ENCODE results near the gene KDM1A. TPM values are rescaled to one million over a fixed set of nuclear protein-coding genes. Genes with fewer than 3 reads are reported as not detected.

The KDM1A gene
- total and polyA plus RNA-seq, 2 donors (not counting 3 experiments of a cell fraction or from before 2014, with no cell fraction given) = 105 to 111 TPM

- intact Hi-C loops (cut with micrococcal nuclease) (no loop called here), dilution Hi-C loops (cut with MboI; ENCODE audit: extremely low pct_ligation_motif_present, low sequenced_read_pairs) (no loop called here)
- CTCF ChIA-PET = interaction anchor here (1.0 to 7.2 kb wide), 4 partner anchors 9 to 72 kb away, joined by 3 to 36 read pairs (median 5); no protein-coding TSS in a partner anchor
- BruUV-seq (replicated peaks) = no TSS peak
- Histone ChIP-seq H3K27ac (ENCODE audit: insufficient read depth, low read depth, low read length) (no peak overlapping the region), H3K4me1 (ENCODE audit: control insufficient read depth, extremely low read depth, insufficient read depth, low read length) (peaks cover 33% of the 10 kb centered on the region), H3K27me3 (ENCODE audit: control insufficient read depth in 2 of 2, insufficient read depth in 2 of 2, low read length in 2 of 2) (no peaks in the 10 kb centered on the region), H4K20me1 (replicated peaks; ENCODE audit: control insufficient read depth, extremely low read depth, insufficient read depth, low read length) (no peaks in the 10 kb centered on the region), H3K9me1 (replicated peaks; ENCODE audit: control insufficient read depth, extremely low read depth, insufficient read depth, low read length) (no peaks in the 10 kb centered on the region), H3K4me3 (replicated peaks in 1 of 3; ENCODE audit: insufficient read depth in 1 of 3, low read depth in 1 of 3, low read length in 3 of 3) (no peak overlapping the region), H2AFZ (ENCODE audit: low read depth, low read length) (no peak overlapping the region), H3K4me2 (ENCODE audit: insufficient read depth, low read length) (no peak overlapping the region), H3K9me3 (replicated peaks; ENCODE audit: control insufficient read depth, insufficient read depth, low read length) (no peaks in the 10 kb centered on the region), H3K9ac (replicated peaks; ENCODE audit: extremely low read depth, insufficient read depth, low read length) (no peak overlapping the region), H3K36me3 (ENCODE audit: control insufficient read depth in 2 of 2, extremely low read depth in 1 of 2, insufficient read depth in 2 of 2, low read length in 2 of 2) (peaks cover 3 to 10% of the 10 kb centered on the region in 2 experiments), H3K79me2 (ENCODE audit: control insufficient read depth, insufficient read depth, low read length) (peaks cover 92% of the 10 kb centered on the region)
- FAIRE-seq (no peak), DNase-seq (ENCODE audit: low read depth, low spot score) (no peak)
- POLR2A ChIA-PET = interaction anchor here (0.6 to 1.2 kb wide), 4 partner anchors 13 to 367 kb away, joined by 3 to 6 read pairs (median 3); no protein-coding TSS in a partner anchor
- no peak for TF ChIP-seq GATA2 (IDR thresholded peaks at IDR 0.05; ENCODE audit: insufficient read depth, insufficient read length, low read depth, low read length)
- TF ChIP-seq FOS (IDR thresholded peaks at IDR 0.05; ENCODE audit: borderline replicate concordance, insufficient read depth, low read length) = no peak
- TF ChIP-seq POLR2A (IDR thresholded peaks at IDR 0.05; ENCODE audit: low read depth, low read length) = no peak
- no peak for TF ChIP-seq POLR2AphosphoS5 (IDR thresholded peaks at IDR 0.05; ENCODE audit: insufficient read depth, low read depth, low read length)
- no peak for TF ChIP-seq CTCF (IDR thresholded peaks at IDR 0.05; ENCODE audit: extremely low read depth in 1 of 2, insufficient read depth in 1 of 2, low read depth in 1 of 2, low read length in 2 of 2)
- TF ChIP-seq JUN (IDR thresholded peaks at IDR 0.05; ENCODE audit: borderline replicate concordance, insufficient read depth, insufficient read length, low read depth) = no peak
- no peak for TF ChIP-seq MAX (IDR thresholded peaks at IDR 0.05; ENCODE audit: insufficient read depth, insufficient read length)
- TF ChIP-seq MYC (IDR thresholded peaks at IDR 0.05; ENCODE audit: low read depth, low read length) = no peak
- TF ChIP-seq EZH2 (IDR thresholded peaks at IDR 0.05; ENCODE audit: borderline replicate concordance, low read depth, low read length, severe bottlenecking) = no peak
Measured at GRCh38 chr1:23111600-23112535, 92.6 kb downstream of the KDM1A start.
